Natural killer cell treated with Interleukin-12 subunit alpha and Interleukin-12 subunit beta and Interleukin-15 and Interleukin-18, amount 100 ng/mL, for 72 hours (primary cell): ENCODE results near the gene FBL. TPM values are rescaled to one million over a fixed set of nuclear protein-coding genes. Genes with fewer than 3 reads are reported as not detected.
A peak's percentile ranks its signal among the peaks of the same experiment; 100 is the strongest.
"Not testable (repeated sequence)": the region's sequence is repeated elsewhere in the genome, so short reads cannot be mapped to it uniquely, and the experiment has no call there.

Source experiments
- ATAC-seq, 2 donors: fragments of 150-1000 bp; cut with Tn5 transposase in 1 of 2; sonication (Bioruptor Pico), chemical (Tn5 transposase) in 1 of 2; 2 replicates each; pipeline ENCODE4 v1.10.0; 2021
- DNase-seq: peaks from one replicate; pipeline ENCODE4 v3.0.0; 2022; ENCODE audit warnings: low spot score
- H3K27ac Mint-ChIP-seq, 2 donors: 1 replicate in 1 of 2; 2 replicates in 1 of 2; pipeline ENCODE4 v1.8.0; 2022; ENCODE audit warnings: mixed read lengths in 2 of 2, mild to moderate bottlenecking in 1 of 2, moderate library complexity in 1 of 2
- H3K27me3 Mint-ChIP-seq, 2 donors: 1 replicate in 1 of 2; 2 replicates in 1 of 2; pipeline ENCODE4 v1.8.0; 2022; ENCODE audit warnings: mixed read lengths in 2 of 2
- H3K36me3 Mint-ChIP-seq: one replicate; pipeline ENCODE4 v1.8.0; 2022; ENCODE audit warnings: mixed read lengths
- H3K4me1 Mint-ChIP-seq, 2 donors: 1 replicate in 1 of 2; 2 replicates in 1 of 2; pipeline ENCODE4 v1.8.0; 2022; ENCODE audit warnings: low read depth in 2 of 2, mixed read lengths in 2 of 2, mild to moderate bottlenecking in 1 of 2
- H3K4me3 Mint-ChIP-seq: one replicate; pipeline ENCODE4 v1.8.0; 2022; ENCODE audit warnings: mixed read lengths
- H3K9me3 Mint-ChIP-seq: 2 replicates; pipeline ENCODE4 v1.8.0; 2022; ENCODE audit warnings: mixed read lengths
- total RNA-seq, 2 donors: library from RNA; stranded (reverse); gene quantifications; one replicate each; pipeline ENCODE4 v1.2.3, GENCODE V29; 2022

FBL gene
- total RNA-seq, 2 donors from 2014 or later = 304 to 505 TPM

DNA sequence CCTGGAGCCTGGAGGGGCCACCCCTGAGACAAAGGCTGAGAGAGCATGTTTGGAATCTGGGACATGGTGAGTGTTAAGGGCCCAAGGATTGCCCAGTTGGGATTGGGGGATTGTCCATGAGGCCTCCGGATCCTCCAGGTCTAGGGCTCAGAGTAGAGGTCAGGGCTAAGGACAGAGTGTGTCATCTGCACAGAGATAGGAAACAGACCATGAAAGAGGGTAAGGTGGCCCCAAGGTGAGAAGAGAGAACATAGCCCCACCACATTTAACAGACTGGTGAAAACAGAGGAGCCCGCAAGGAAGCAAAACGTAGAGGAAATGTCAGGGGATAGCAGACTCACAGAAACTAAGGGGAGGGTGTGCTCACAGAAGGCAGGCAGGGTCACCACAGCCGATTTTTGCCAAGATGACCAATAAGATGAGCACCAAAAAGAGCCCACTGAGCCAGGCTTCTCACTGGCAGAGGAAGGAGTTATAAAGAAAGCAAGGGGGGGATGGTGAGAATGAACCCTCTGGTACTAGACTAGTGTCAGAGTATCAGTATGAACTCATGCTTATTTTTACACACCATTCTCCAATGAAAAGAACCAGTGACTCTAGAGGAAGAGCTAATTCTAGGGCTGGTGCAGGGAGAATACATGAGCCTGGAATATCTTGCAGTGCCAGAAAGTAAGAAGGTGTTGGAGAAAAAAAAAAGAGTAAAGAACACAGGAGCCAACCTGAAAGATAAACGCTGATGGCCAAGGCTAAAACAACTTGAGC lies 29.7 kb downstream of the FBL start:
- H3K4me1 Mint-ChIP-seq = peaks cover 23 to 24% of the 10 kb centered on the region in 2 donors
- no peaks in the 10 kb centered on the region for H3K27me3 Mint-ChIP-seq
- DNase-seq (no peak), ATAC-seq (no peak)
- peaks cover 7% of the 10 kb centered on the region for H3K36me3 Mint-ChIP-seq
- H3K27ac Mint-ChIP-seq = peak overlapping the region in 1 of 2 donors; percentile 1
- H3K9me3 Mint-ChIP-seq = no peaks in the 10 kb centered on the region
- H3K4me3 Mint-ChIP-seq = no peak overlapping the region

DNA sequence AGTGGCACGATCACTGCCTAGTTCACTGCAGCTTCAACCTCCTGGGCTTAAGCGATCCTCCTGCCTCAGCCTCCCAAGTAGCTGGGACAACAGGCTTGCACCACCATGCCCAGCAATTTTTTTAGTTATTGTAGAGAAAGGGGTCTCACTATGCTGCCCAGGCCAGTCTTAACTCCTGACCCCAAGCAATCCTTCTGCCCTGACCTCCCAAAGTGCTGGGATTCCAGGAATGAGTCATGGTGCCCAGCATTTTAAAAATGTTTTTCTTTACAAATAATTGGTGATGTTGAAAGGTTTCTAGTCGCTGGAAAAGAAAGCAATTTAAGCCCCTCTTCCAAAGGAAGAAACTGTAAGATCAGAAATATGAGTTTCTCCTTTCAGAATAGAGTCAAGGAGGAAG lies 31.6 kb downstream of the FBL start:
- Mint-ChIP-seq H3K27ac (no peak overlapping the region), H3K4me3 (no peak overlapping the region), H3K27me3 (no peaks in the 10 kb centered on the region), H3K9me3 (no peaks in the 10 kb centered on the region), H3K4me1 (peaks cover 21% of the 10 kb centered on the region in 2 donors), H3K36me3 (peaks cover 7% of the 10 kb centered on the region)
- ATAC-seq = no peak
- DNase-seq = no peak

DNA sequence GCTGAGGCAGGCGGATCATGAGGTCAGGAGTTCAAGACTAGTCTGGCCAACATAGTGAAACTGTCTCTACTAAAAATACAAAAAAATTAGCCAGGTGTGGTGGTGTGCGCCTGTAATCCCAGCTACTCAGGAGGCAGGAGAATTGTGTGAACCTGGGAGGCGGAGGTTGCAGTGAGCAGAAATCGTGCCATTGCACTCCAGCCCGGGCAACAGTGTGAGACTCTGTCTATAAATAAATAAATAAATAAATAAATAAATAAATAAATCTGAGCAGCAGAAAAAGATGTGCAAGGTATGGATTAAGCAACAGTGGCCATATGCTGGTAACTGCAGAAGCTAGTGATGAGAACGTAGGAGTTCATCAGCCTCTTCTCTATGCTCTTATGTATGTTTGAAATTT lies 32.1 kb downstream of the FBL start:
- H3K36me3 Mint-ChIP-seq, H3K27me3 Mint-ChIP-seq, ATAC-seq: not testable (repeated sequence)

DNA sequence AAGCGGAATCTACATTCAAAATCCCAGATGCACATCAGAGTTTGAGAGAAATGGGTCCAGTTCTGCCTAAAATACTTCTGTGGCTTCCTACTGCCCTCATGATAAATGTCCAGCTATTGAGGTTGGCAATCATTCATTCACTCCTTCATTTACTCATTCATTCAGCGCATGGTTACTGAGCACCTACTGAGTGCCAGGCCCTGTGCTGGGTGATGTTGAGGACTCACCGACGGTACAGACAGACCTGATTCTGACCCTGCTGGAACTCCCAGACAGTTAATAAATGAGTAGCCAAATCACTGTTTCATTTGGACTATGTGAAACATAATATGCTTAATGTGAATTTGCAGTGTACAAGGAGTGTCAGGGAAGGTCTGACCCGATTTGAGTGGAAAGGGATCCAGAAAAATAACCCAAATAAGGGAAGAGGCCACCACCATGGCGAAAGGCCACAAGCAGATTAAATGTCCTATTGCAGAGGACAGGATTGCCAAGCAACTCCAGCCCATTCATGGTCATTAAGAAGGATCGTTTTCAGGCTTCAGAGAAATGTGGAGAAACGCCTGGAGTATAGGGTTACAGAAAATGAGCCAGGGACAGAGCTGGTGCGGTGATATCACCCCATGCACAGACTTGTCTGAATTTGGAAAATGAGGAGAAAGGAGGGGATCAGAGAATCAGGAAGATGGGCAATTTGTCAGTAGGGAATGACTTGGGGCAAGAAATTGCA lies 32.8 kb downstream of the FBL start:
- no peak for DNase-seq
- Mint-ChIP-seq H3K4me1 (peaks cover 12% of the 10 kb centered on the region in 2 donors), H3K27me3 (no peaks in the 10 kb centered on the region)

More for the DNA sequence above, 32.1 kb downstream of the FBL start:
- H3K9me3 Mint-ChIP-seq, DNase-seq, H3K27ac Mint-ChIP-seq, H3K4me3 Mint-ChIP-seq: not testable (repeated sequence)
- H3K4me1 Mint-ChIP-seq = peaks cover 16 to 17% of the 10 kb centered on the region in 2 donors

DNA sequence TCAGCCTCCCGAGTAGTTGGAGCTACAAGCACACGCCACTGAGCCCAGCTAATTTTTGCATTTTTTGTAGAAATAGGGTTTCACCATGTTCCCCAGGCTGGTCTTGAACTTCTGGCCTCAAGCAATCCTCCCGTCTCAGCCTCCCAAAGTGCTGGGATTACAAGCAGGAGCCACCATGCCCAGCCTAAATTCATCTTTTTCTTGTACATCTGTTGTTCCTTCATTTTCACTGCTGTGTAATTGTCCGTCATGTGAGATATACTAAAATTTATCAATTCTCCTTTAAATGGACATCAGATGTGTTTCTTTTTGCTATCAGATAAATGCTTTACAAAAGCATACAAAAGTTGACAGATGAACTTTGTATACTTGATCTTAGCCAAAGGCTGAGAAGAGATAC lies 35.1 kb downstream of the FBL start:
- ATAC-seq (no peak), DNase-seq (no peak)
- no peaks in the 10 kb centered on the region for H3K9me3 Mint-ChIP-seq
- no peaks in the 10 kb centered on the region for H3K27me3 Mint-ChIP-seq
- no peak overlapping the region for H3K27ac Mint-ChIP-seq
- no peak overlapping the region for H3K4me3 Mint-ChIP-seq
- H3K4me1 Mint-ChIP-seq = peaks cover 2 to 4% of the 10 kb centered on the region in 2 donors
- H3K36me3 Mint-ChIP-seq = peaks cover 5% of the 10 kb centered on the region

More for the DNA sequence above, 32.8 kb downstream of the FBL start:
- H3K9me3 Mint-ChIP-seq = no peaks in the 10 kb centered on the region
- H3K36me3 Mint-ChIP-seq = peaks cover 7% of the 10 kb centered on the region
- ATAC-seq = no peak
- H3K27ac Mint-ChIP-seq = no peak overlapping the region
- H3K4me3 Mint-ChIP-seq = no peak overlapping the region

DNA sequence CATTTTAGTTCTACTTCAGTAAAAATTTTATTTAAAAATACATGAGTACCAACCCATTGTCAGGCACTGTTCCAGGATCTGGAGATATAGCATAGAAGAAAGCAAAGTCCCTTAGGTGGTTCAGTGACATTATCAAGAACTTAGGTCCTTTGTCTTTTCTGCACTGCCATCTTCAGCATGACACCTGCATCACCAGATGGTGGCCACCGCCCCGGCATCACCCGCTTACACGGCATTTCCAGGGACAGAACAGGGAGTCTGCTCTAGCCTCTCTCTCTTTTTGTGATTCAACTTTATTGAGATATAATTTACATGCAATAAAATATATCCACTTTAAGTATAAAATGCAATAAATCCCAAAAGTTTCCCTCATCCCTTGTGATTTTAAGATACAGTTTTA lies 35.8 kb downstream of the FBL start:
- Mint-ChIP-seq H3K9me3 (no peaks in the 10 kb centered on the region), H3K4me1 (no peaks in the 10 kb centered on the region), H3K4me3 (no peak overlapping the region), H3K27me3 (no peaks in the 10 kb centered on the region), H3K36me3 (no peaks in the 10 kb centered on the region), H3K27ac (no peak overlapping the region)
- ATAC-seq = no peak
- no peak for DNase-seq

DNA sequence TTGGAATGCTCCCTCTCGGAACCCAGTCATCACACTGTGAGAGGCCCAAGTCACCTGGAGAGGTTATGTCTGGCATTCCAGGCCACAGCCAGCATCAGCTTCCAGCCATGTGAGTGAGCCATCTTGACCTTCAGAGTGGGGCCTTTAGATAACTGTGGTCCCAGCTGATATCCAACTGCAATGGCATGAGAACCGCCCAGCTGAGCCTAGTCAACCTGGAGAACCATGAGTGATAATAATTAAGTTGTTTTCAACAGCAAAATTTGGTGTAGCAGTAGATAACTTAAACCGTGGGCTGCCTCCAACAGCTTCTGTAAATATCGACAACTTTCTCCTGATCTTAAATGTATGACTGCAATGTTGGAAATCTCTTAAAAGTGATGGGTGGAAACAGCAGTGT lies 36.8 kb downstream of the FBL start:
- H3K4me1 Mint-ChIP-seq = no peaks in the 10 kb centered on the region
- no peak overlapping the region for H3K27ac Mint-ChIP-seq
- no peak for DNase-seq
- no peaks in the 10 kb centered on the region for H3K36me3 Mint-ChIP-seq
- H3K9me3 Mint-ChIP-seq = no peaks in the 10 kb centered on the region
- ATAC-seq = no peak
- H3K27me3 Mint-ChIP-seq = no peaks in the 10 kb centered on the region
- H3K4me3 Mint-ChIP-seq = no peak overlapping the region

DNA sequence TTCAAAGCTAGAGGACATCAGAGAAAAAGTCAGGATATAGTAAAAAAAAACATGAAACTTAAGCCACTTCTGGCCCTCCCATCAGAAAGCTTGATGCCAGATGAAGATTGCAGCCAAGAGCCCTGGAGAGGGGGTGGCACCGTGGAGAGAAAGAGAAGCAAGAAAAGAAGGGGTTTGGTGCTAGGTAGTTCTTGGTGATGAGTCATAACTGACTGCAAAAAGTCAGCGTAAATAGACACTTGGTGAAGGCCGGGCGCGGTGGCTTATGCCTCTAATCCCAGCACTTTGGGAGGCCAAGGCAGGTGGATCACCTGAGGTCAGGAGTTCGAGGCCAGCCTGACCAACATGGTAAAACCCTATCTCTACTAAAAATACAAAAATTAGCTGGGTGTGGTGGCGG lies 37.5 kb downstream of the FBL start:
- ATAC-seq, H3K27ac Mint-ChIP-seq, H3K27me3 Mint-ChIP-seq, H3K4me3 Mint-ChIP-seq, H3K36me3 Mint-ChIP-seq, H3K9me3 Mint-ChIP-seq, DNase-seq, H3K4me1 Mint-ChIP-seq: not testable (repeated sequence)

DNA sequence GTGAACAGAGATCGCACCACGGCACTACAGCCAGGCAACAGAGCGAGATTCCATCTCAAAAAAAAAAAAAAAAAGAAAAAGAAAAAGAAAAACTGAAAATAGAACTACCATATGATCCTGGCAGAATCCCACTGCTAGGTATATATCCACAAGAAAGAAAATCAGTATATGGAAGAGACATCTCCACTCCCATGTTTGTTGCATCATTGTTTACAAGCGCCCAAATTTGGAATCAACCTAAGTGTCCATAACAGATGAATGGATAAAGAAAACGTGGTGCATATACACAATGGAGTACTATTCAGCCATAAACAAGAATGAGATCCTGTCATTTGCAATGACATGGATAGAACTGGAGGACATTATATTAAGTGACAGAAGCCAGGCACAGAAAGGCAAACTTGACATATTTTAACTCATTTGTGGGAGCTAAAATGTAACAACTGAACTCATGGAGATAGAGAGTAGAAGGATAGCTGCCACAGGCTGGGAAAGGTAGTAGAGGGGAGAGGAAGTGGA lies 38.3 kb downstream of the FBL start:
- H3K27me3 Mint-ChIP-seq = peaks cover 0 to 3% of the 10 kb centered on the region in 2 donors
- no peak overlapping the region for H3K4me3 Mint-ChIP-seq
- H3K4me1 Mint-ChIP-seq = no peaks in the 10 kb centered on the region
- DNase-seq (no peak), ATAC-seq (no peak)
- no peaks in the 10 kb centered on the region for H3K36me3 Mint-ChIP-seq
- H3K27ac Mint-ChIP-seq = no peak overlapping the region
- H3K9me3 Mint-ChIP-seq = no peaks in the 10 kb centered on the region

DNA sequence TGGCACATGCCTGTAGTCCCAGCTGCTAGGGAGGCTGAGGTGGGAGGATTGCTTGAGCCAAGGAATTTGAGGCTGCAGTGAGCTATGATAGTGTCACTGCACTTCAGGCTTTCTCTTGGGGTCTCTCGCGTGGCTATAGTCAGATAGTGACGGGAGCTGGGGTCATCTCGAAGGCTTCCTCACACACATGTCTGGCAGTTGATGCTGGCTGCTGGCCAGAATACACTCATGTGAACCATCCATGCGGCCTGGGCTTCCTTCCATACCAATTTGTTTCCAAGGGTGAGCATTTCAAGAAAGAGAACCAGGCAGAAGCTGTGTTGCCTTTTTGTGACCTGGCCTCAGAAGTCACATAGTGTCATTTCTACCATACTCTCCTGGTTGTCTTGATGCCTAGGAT lies 41.1 kb downstream of the FBL start:
- peaks cover 0 to 11% of the 10 kb centered on the region in 2 donors for H3K27me3 Mint-ChIP-seq
- H3K36me3 Mint-ChIP-seq = no peaks in the 10 kb centered on the region
- DNase-seq (no peak), ATAC-seq (no peak)
- no peak overlapping the region for H3K27ac Mint-ChIP-seq
- H3K9me3 Mint-ChIP-seq = no peaks in the 10 kb centered on the region
- no peak overlapping the region for H3K4me3 Mint-ChIP-seq
- no peaks in the 10 kb centered on the region for H3K4me1 Mint-ChIP-seq

DNA sequence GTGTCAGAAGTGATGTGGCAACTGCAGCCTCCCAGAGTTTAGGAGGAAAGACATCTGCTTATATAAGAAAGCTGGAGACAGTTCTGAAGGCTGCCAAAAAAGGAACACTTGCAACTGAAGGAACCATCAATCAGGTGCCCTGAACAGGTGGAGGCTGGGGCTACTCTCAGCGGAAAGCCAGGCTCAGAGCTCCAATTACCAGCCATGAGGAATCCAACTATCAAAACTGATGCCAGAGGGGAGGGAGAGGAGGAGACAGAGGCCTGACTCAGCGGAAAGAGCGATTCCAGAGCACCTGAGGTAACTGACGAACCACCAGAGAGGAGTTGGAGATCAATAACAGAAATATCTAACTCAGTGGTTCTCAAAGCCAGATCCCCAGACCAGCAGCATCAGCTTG lies 43.2 kb downstream of the FBL start:
- H3K4me3 Mint-ChIP-seq = no peak overlapping the region
- ATAC-seq (no peak), DNase-seq (no peak)
- no peaks in the 10 kb centered on the region for H3K9me3 Mint-ChIP-seq
- no peak overlapping the region for H3K27ac Mint-ChIP-seq
- peaks cover 3 to 11% of the 10 kb centered on the region in 2 donors for H3K27me3 Mint-ChIP-seq
- H3K36me3 Mint-ChIP-seq = no peaks in the 10 kb centered on the region
- no peaks in the 10 kb centered on the region for H3K4me1 Mint-ChIP-seq

DNA sequence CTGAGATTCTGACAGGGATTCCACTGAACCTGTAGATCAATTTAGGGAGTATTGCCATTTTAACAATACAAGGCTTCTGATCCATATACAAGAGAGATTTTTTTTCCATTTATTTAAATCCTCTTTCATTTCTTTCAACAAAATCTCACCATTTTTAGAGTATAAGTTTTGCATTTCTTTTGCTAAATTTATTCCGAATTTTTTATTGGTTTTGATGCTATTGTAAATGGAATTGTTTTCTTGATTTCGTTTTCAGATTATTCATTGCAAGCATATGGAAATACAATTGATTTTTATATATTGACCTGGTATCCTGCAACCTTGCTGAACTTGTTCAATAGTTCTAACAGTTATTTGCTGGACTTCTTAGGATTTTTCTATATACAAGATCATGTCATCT lies 49.1 kb downstream of the FBL start:
- DNase-seq (no peak), ATAC-seq (no peak)
- Mint-ChIP-seq H3K27me3 (peaks cover 9 to 11% of the 10 kb centered on the region in 2 donors), H3K9me3 (no peaks in the 10 kb centered on the region), H3K36me3 (no peaks in the 10 kb centered on the region), H3K4me3 (no peak overlapping the region), H3K4me1 (peaks cover 4 to 6% of the 10 kb centered on the region in 2 donors), H3K27ac (no peak overlapping the region)

DNA sequence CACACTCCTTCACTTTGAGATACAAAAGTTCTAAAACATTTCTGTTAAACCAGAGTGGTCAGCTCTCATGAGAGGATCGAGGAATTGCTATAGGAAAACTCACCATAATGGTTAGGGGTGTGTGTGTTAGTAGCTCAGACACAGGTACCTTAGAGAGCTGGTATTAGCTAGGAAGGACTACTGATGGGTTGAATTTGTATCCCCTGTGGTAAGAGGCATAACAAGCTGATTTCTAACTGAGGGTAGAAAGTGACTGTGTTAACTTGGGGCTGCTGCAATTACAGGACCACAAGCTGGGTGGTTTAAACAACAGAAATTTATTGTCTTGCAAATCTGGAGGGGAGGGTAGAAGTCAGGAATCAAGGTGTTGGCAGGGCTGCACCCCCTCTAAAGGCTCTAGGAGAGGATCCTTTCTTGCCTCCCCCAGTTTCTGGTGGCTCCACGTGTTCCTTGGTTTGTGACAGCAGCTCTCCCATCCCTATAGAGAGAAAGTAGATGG lies 50.1 kb downstream of the FBL start:
- ATAC-seq (no peak), DNase-seq (no peak)
- Mint-ChIP-seq H3K4me3 (no peak overlapping the region), H3K9me3 (no peaks in the 10 kb centered on the region), H3K4me1 (peaks cover 4 to 6% of the 10 kb centered on the region in 2 donors), H3K36me3 (no peaks in the 10 kb centered on the region), H3K27me3 (peaks cover 7 to 9% of the 10 kb centered on the region in 2 donors), H3K27ac (no peak overlapping the region)

DNA sequence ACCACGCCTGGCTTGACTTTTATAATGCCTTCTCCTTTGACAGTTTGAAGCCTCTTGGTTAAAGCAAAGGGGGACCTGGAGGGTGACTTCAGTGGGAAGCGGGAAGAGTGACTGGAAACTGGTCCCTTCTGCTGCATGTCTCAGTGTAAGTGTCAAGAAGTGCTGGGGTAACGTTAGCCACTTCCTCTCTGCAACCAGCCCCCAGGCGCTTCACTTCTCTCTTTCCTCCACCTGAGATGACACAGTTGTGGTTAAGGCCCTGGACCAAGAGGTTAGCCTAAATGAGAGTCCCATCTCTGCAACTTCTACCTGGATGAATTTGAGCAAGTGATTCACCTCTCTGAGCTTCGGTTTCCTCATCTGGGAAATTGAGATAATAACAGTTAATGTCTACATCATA lies 51.2 kb downstream of the FBL start:
- DNase-seq = no peak
- H3K27ac Mint-ChIP-seq = peak overlapping the region in 1 of 2 donors; percentile 25
- peaks cover 7 to 9% of the 10 kb centered on the region in 2 donors for H3K27me3 Mint-ChIP-seq

More for the DNA sequence above, 51.2 kb downstream of the FBL start:
- ATAC-seq = peak in 1 of 2 donors; percentile 62
- Mint-ChIP-seq H3K9me3 (no peaks in the 10 kb centered on the region), H3K4me3 (no peak overlapping the region), H3K4me1 (peaks cover 4 to 6% of the 10 kb centered on the region in 2 donors), H3K36me3 (no peaks in the 10 kb centered on the region)
